Measurements from ENCODE around the gene RBPMS2.
"Not testable (repeated sequence)": the region's sequence is repeated elsewhere in the genome, so short reads cannot be mapped to it uniquely, and the experiment has no call there.

Gene RBPMS2

GRCh38 chr15:64749999-64750657, 25.3 kb downstream of the RBPMS2 start:
- DNase-seq: no peak

- DNase-seq: peak; percentile 60
Measured at GRCh38 chr15:64749167-64749566, 26.2 kb downstream of the RBPMS2 start.

GRCh38 chr15:64748251-64748650, 27.1 kb downstream of the RBPMS2 start:
- no peak for DNase-seq

- no peak for DNase-seq
Measured at GRCh38 chr15:64747578-64747977, 27.8 kb downstream of the RBPMS2 start.

GRCh38 chr15:64746921-64747320, 28.5 kb downstream of the RBPMS2 start:
- no peak for DNase-seq

- DNase-seq: no peak
Measured at GRCh38 chr15:64746356-64746755, 29.0 kb downstream of the RBPMS2 start.

- no peak for DNase-seq
Measured at GRCh38 chr15:64743691-64744090, 31.7 kb downstream of the RBPMS2 start.

GRCh38 chr15:64742921-64743320, 32.5 kb downstream of the RBPMS2 start:
- DNase-seq: no peak

- no peak for DNase-seq
Measured at GRCh38 chr15:64742385-64742784, 33.0 kb downstream of the RBPMS2 start.

GRCh38 chr15:64741708-64742107, 33.7 kb downstream of the RBPMS2 start:
- not testable (repeated sequence) for DNase-seq

GRCh38 chr15:64740311-64741170, 34.8 kb downstream of the RBPMS2 start:
- peak; percentile 84 for DNase-seq

- no peak for DNase-seq
Measured at GRCh38 chr15:64739577-64740143, 35.7 kb downstream of the RBPMS2 start.

- DNase-seq: no peak
Measured at GRCh38 chr15:64739156-64739555, 36.2 kb downstream of the RBPMS2 start.

- DNase-seq: no peak
Measured at GRCh38 chr15:64738226-64739095, 36.9 kb downstream of the RBPMS2 start.

- no peak for DNase-seq
Measured at GRCh38 chr15:64732156-64732860, 43.1 kb downstream of the RBPMS2 start.

- no peak for DNase-seq
Measured at GRCh38 chr15:64731805-64732151, 43.6 kb downstream of the RBPMS2 start.

- peak; percentile 86 for DNase-seq
Measured at GRCh38 chr15:64731012-64731804, 44.2 kb downstream of the RBPMS2 start.

GRCh38 chr15:64730151-64730550, 45.2 kb downstream of the RBPMS2 start:
- no peak for DNase-seq

- no peak for DNase-seq
Measured at GRCh38 chr15:64720188-64720587, 55.2 kb downstream of the RBPMS2 start.

- DNase-seq: no peak
Measured at GRCh38 chr15:64717735-64718495, 57.5 kb downstream of the RBPMS2 start.

GRCh38 chr15:64717130-64717529, 58.3 kb downstream of the RBPMS2 start:
- no peak for DNase-seq
